Endothelial cell of umbilical vein (primary cell): ENCODE results near the gene AK9. TPM values are rescaled to one million over a fixed set of nuclear protein-coding genes. Genes with fewer than 3 reads are reported as not detected.

ENCODE experiments used
- BruUV-seq: library from RNA; stranded (reverse); fragments of 400-500 nt; replicated peaks from 2 replicates; lab custom pipeline; 2021; lab: Mats Ljungman, UMichigan
- CTCF ChIA-PET: fragments of 300-600, 350-600 bp; sonication (Branson Sonifier 250); formaldehyde crosslinking; loops from one replicate; lab custom pipeline; 2021; ENCODE audit warnings: antibody characterized with exemption, inconsistent platforms; lab: Charles Lee
- POLR2A ChIA-PET: fragments of 300-600, 350-600 bp; sonication (Branson Sonifier 250); formaldehyde crosslinking; loops from one replicate; lab custom pipeline; 2021; ENCODE audit warnings: antibody characterized with exemption, inconsistent platforms; lab: Charles Lee
- DNase-seq: peaks from one replicate; pipeline ENCODE4 v3.0.0-alpha.2; 2011; ENCODE audit warnings: low read depth, low spot score
- FAIRE-seq: peaks from 2 replicates; lab custom pipeline; 2011; peaks lifted over from hg19 to GRCh38; lab: Jason Lieb, UNC
- H2AFZ ChIP-seq: 2 replicates; pipeline ENCODE4 v1.6.0; 2012; ENCODE audit warnings: low read depth, low read length, control low read depth, inconsistent platforms
- H3K27ac ChIP-seq: 2 replicates; pipeline ENCODE4 v1.5.1; 2011; ENCODE audit warnings: low read depth, mild to moderate bottlenecking, control low read depth, low read length, moderate library complexity; ENCODE audit not compliant: insufficient read depth
- H3K27me3 ChIP-seq, 2 experiments: 2 replicates each; pipeline versions ENCODE4 v1.6.0 to v1.6.1; 2011; ENCODE audit warnings: low read length in 2 of 2, mixed read lengths in 1 of 2; ENCODE audit not compliant: control insufficient read depth in 2 of 2, insufficient read depth in 2 of 2
- H3K36me3 ChIP-seq, 2 experiments: 2 replicates in 1 of 2; 3 replicates in 1 of 2; pipeline ENCODE4 v1.5.1; 2011; ENCODE audit warnings: low read length in 2 of 2, mild to moderate bottlenecking in 1 of 2, moderate library complexity in 1 of 2; ENCODE audit not compliant: control insufficient read depth in 2 of 2, insufficient read depth in 2 of 2; ENCODE audit errors: extremely low read depth in 1 of 2
- H3K4me1 ChIP-seq: 3 replicates; pipeline ENCODE4 v1.5.1; 2011; ENCODE audit warnings: mild to moderate bottlenecking, low read length; ENCODE audit not compliant: control insufficient read depth, insufficient read depth; ENCODE audit errors: extremely low read depth
- H3K4me2 ChIP-seq: 2 replicates; pipeline ENCODE4 v1.6.1; 2011; ENCODE audit warnings: low read length, control low read depth, mixed read lengths; ENCODE audit not compliant: insufficient read depth
- H3K4me3 ChIP-seq, 3 experiments: fragments of 200-600 bp in 1 of 3; sonication (generic), shearing (Covaris generic) in 1 of 3; replicated peaks in 1 of 3; 2 replicates each; pipeline ENCODE4 v1.5.1; 2011 to 2016; ENCODE audit warnings: control low read depth in 3 of 3, low read length in 3 of 3, mild to moderate bottlenecking in 2 of 3, inconsistent platforms in 1 of 3, low read depth in 1 of 3, moderate library complexity in 1 of 3; ENCODE audit not compliant: insufficient read depth in 1 of 3
- H3K79me2 ChIP-seq: 2 replicates; pipeline ENCODE4 v1.6.0; 2012; ENCODE audit warnings: low read length, inconsistent platforms; ENCODE audit not compliant: control insufficient read depth, insufficient read depth
- H3K9ac ChIP-seq: replicated peaks from 2 replicates; pipeline ENCODE3; 2011; ENCODE audit warnings: low read length, control low read depth; ENCODE audit not compliant: insufficient read depth; ENCODE audit errors: extremely low read depth
- H3K9me1 ChIP-seq: replicated peaks from 3 replicates; pipeline ENCODE4 v1.6.0; 2011; ENCODE audit warnings: mild to moderate bottlenecking, low read length; ENCODE audit not compliant: control insufficient read depth, insufficient read depth; ENCODE audit errors: extremely low read depth
- H3K9me3 ChIP-seq: replicated peaks from 2 replicates; pipeline ENCODE4 v1.5.1; 2012; ENCODE audit warnings: low read length, inconsistent platforms; ENCODE audit not compliant: control insufficient read depth, insufficient read depth
- H4K20me1 ChIP-seq: replicated peaks from 2 replicates; pipeline ENCODE3; 2011; ENCODE audit warnings: mild to moderate bottlenecking, low read length; ENCODE audit not compliant: control insufficient read depth, insufficient read depth; ENCODE audit errors: extremely low read depth
- CTCF ChIP-seq, 2 donors: IDR thresholded peaks; 1 replicate in 1 of 2; 2 replicates in 1 of 2; pipeline ENCODE4 v1.5.1; 2011; ENCODE audit warnings: low read length in 2 of 2, mild to moderate bottlenecking in 2 of 2, moderate library complexity in 2 of 2, control low read depth in 1 of 2, inconsistent platforms in 1 of 2, low read depth in 1 of 2; ENCODE audit not compliant: insufficient read depth in 1 of 2; ENCODE audit errors: extremely low read depth in 1 of 2
- EZH2 ChIP-seq: IDR thresholded peaks from 2 replicates; pipeline ENCODE4 v1.6.1; 2012; ENCODE audit warnings: borderline replicate concordance, low read depth, mild to moderate bottlenecking, moderate library complexity, low read length, inconsistent platforms; ENCODE audit not compliant: severe bottlenecking
- FOS ChIP-seq: IDR thresholded peaks from 2 replicates; pipeline ENCODE4 v1.6.1; 2011; ENCODE audit warnings: mild to moderate bottlenecking, low read length, moderate library complexity, borderline replicate concordance; ENCODE audit not compliant: insufficient read depth
- GATA2 ChIP-seq: IDR thresholded peaks from 2 replicates; pipeline ENCODE4 v1.7.0; 2011; ENCODE audit warnings: low read depth, mild to moderate bottlenecking, moderate library complexity, mixed read lengths, low read length; ENCODE audit not compliant: insufficient read length, insufficient read depth
- JUN ChIP-seq: IDR thresholded peaks from 2 replicates; pipeline ENCODE4 v1.6.1; 2011; ENCODE audit warnings: borderline replicate concordance, low read depth; ENCODE audit not compliant: insufficient read length, insufficient read depth
- MAX ChIP-seq: IDR thresholded peaks from 2 replicates; pipeline ENCODE4 v1.6.1; 2011; ENCODE audit not compliant: insufficient read depth, insufficient read length
- MYC ChIP-seq: IDR thresholded peaks from one replicate; pipeline ENCODE4 v1.6.1; 2011; ENCODE audit warnings: mild to moderate bottlenecking, low read depth, low read length
- POLR2A ChIP-seq: IDR thresholded peaks from 2 replicates; pipeline ENCODE4 v1.6.1; 2012; ENCODE audit warnings: low read depth, mild to moderate bottlenecking, control low read depth, low read length
- POLR2AphosphoS5 ChIP-seq: IDR thresholded peaks from 2 replicates; pipeline ENCODE4 v1.6.1; 2012; ENCODE audit warnings: low read depth, mild to moderate bottlenecking, control low read depth, low read length, moderate library complexity; ENCODE audit not compliant: insufficient read depth
- dilution Hi-C: fragments of 300-500 bp; cut with MboI; formaldehyde crosslinking; loops from one replicate; pipeline ENCODE4 v1.15.0; 2019; ENCODE audit warnings: low sequenced_read_pairs; ENCODE audit not compliant: extremely low pct_ligation_motif_present
- intact Hi-C: fragments of 100-400 bp; cut with micrococcal nuclease; formaldehyde crosslinking; loops from one replicate; pipeline ENCODE4 v1.10.0; 2022
- polyA plus RNA-seq, 4 experiments: library from polyadenylated mRNA; depleted of rRNA in 3 of 4; stranded (reverse) in 3 of 4; unstranded in 1 of 4; fragments of >200 nt; gene quantifications; 2 replicates each; pipeline versions ENCODE4 v1.2.1 to v1.2.3, GENCODE V29; 2011 to 2012; ENCODE audit warnings: missing spikeins in 1 of 4
- total RNA-seq: library from RNA; stranded (reverse); gene quantifications from 2 replicates; pipeline ENCODE4 v1.2.3, GENCODE V29; 2021

Gene AK9
- total and polyA plus RNA-seq, 2 donors (not counting 3 experiments of a cell fraction or from before 2014, with no cell fraction given): 1.4 to 3.2 TPM

DNA sequence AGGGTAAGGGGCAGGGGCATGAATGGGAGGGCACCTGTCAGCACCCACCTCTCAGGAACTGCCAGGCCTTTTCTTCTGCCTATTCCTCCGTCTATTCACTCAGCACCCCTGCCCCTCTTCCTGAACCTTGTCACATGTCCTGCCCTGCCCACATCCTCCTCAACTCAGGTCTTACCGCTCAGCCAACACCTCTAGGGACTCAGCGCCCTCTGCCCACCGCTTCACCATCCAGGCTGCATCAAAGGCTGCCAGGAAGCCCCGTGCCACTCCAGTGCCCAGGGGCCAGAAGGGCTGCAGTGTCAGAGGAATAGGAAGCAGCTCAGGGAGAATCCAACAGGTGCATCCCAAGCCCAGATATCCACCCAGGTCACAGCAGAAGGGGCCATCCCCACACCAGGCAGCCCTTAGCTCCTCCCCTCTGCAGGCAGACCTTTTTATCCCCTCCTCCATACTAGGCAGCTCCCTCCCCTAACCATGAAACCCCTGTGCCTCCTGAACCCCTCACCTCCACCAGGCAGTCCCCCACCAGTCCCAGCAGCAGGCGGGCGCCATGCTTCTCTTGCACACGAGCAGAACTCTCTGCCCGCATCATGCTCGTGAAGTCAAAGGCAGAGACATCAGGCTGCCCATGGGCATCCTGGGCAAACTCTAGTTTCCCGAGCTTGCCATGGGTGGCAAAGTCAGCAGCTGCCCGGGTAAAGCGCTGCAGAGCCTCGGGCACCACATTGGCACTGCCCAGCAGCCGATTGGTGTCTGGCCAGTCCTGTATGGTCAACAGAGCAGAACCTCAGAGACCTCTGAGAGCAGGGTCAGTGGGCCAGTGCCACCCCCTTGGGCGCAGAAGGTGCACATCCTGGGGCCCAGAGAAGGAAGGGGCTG, 241.0 kb downstream of the AK9 start:
- H3K27ac ChIP-seq: no peak overlapping the region
- POLR2A ChIA-PET: no interaction called here
- BruUV-seq: no TSS peak

More for the DNA sequence above, 241.0 kb downstream of the AK9 start:
- H3K36me3 ChIP-seq: peaks cover 0 to 4% of the 10 kb centered on the region in 2 experiments
- no peaks in the 10 kb centered on the region for H3K79me2 ChIP-seq
- DNase-seq: no peak
- H3K27me3 ChIP-seq: no peaks in the 10 kb centered on the region
- intact Hi-C loops (no loop called here), dilution Hi-C loops (no loop called here)
- no peaks in the 10 kb centered on the region for H3K9me3 ChIP-seq
- H2AFZ ChIP-seq: no peak overlapping the region
- H3K9ac ChIP-seq: no peak overlapping the region
- H3K4me3 ChIP-seq: no peak overlapping the region
- H3K9me1 ChIP-seq: no peaks in the 10 kb centered on the region
- no peak for FAIRE-seq
- no peak overlapping the region for H3K4me2 ChIP-seq
- TF ChIP-seq MAX: no peak
- no peak for TF ChIP-seq MYC
- no peak for TF ChIP-seq CTCF (IDR thresholded peaks at IDR 0.05; ENCODE audit: extremely low read depth in 1 of 2, insufficient read depth in 1 of 2, low read depth in 1 of 2, low read length in 2 of 2)
- TF ChIP-seq EZH2: no peak
- TF ChIP-seq FOS: no peak
- no peak for TF ChIP-seq POLR2AphosphoS5
- no peak for TF ChIP-seq JUN
- no peak for TF ChIP-seq GATA2
- no peak for TF ChIP-seq POLR2A
- H3K4me1 ChIP-seq: no peaks in the 10 kb centered on the region
- H4K20me1 ChIP-seq: no peaks in the 10 kb centered on the region
- CTCF ChIA-PET: interaction anchor here (1.7 kb wide), 1 partner anchor 9 kb away, joined by 6 read pairs; the partner anchor contains the start of genes PPIL6 and SMPD2
